GM18873 (cell line): ENCODE data around the gene FAF2.
"Not testable (repeated sequence)": the region's sequence is repeated elsewhere in the genome, so short reads cannot be mapped to it uniquely, and the experiment has no call there.

ENCODE experiments used
- ATAC-seq: cut with Tn5 transposase; IDR thresholded peaks from one replicate; pipeline ENCODE4 v1.9.1; 2021; ENCODE audit warnings: mild to moderate bottlenecking, moderate library complexity, moderate number of reproducible peaks; ENCODE audit not compliant: unreplicated experiment, low FRiP score

FAF2 gene

DNA sequence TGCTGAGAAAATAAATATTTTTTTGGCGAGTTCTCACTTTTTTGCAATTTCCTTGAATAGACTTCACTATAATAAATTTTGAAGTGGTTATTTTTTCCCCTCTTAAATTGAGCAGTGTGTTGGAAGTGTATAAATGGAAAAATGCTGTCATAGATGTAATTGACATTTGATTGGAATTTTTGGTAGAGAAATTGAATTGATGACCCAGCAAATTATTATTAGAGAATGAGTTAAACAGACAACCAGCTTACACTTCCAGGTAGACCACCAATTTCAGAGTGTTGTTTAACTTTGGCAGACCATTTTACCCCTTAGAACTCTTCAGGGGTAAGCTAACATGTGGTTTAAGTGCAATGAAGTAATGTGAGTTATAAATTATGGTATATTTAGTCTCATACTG, 1.9 kb downstream of the FAF2 start:
- no peak for ATAC-seq

DNA sequence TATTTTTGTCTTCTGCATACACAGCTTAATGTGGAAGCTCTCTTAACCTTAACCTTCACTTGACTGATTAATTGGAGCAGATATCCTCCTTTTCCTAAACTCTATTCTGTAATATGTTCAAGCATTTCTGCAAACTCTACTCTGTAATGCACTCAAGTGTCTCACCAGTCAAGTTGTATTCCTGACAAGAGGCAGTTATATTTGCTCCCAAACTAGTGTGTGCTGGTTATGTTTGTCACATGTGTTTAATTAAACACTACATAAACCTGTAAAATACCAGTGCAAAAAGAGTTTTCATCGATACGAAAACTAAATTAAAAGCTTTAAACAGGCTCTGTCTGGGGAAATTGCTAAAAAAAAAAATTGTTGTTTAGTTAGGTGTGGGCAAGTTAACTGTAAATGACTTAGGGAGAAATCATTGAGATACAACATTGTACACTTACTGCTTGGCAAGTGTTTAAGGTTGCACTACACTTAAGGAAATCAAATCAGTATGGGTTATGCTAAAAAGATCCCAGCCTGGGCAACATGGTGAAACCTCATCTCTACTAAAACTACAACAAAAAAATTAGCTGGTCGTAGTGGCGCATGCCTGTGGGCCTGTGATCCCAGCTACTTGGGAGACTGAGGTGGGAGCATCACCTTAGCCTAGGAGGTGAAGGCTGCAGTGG, 6.7 kb downstream of the FAF2 start:
- no peak for ATAC-seq

DNA sequence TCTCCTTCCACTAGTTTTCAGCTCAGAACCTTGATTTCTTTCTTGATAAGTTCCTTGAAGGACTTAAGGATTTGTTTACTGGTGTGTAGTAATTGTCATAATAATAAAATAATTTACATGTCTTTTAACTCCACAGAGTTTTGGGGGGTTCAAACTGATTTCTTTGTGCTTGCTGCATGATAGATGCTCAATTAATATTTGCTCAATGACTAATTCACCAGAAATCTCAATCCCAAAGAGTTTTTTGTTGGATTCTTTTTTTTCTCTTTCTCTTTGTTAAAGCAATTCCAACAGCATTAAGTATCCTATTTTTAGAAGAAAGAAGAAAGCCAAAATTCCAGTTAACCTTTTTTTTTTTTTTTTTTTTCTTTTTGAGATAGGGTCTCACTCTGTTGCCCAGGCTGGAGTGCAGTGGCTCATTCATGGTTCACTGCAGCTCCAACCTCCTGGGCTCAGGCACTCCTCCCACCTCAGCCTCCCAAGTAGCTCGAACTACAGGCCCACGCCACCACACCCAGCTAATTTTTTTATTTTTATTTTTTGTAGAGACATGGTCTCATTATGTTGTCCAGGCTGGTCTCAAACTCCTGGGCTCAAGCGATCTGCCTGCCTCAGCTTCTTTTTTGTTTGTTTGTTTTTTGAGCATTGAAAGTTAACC, 10.8 kb downstream of the FAF2 start:
- ATAC-seq = no peak

DNA sequence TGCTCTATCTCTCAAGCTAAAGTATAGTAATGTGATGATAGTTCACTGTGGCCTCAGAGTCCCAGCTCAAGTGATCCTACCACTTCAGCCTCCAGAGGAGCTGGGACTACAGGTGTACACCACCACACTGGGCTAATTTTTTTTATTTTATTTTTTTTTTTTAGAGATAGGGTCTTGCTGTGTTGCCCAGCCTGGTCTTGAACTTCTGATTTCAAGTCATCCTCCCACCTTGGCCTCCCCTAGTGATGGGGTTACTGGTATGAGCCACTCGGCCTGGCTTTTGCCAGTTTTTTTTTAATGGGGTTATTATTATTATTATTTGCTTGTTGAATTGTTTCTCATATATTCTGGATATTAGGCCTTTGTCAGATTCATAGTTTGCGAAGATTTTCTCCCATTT, 13.2 kb downstream of the FAF2 start:
- no peak for ATAC-seq

GRCh38 chr5:176463113-176463764, 15.1 kb downstream of the FAF2 start:
- ATAC-seq = no peak

GRCh38 chr5:176466245-176466871, 18.2 kb downstream of the FAF2 start:
- ATAC-seq = no peak

GRCh38 chr5:176469296-176469695, 21.1 kb downstream of the FAF2 start:
- no peak for ATAC-seq

DNA sequence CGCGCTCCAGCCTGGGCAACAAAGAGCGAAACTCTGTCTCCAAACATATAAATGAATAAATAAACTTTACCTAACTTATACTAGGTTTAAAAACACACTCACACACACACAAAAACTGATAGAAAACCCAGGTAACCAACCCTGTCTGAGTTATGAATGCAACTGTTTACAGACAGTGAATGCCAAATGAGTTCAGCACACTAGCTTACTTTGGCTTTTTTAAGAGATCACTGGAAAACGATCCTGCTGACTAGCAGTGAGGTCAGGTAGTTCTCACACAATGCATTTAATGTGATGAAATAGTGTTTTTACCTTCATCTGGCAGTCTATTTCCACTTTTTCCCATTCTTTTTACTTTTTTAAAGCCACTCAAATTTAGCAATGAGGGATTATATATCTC, 22.4 kb downstream of the FAF2 start:
- no peak for ATAC-seq

DNA sequence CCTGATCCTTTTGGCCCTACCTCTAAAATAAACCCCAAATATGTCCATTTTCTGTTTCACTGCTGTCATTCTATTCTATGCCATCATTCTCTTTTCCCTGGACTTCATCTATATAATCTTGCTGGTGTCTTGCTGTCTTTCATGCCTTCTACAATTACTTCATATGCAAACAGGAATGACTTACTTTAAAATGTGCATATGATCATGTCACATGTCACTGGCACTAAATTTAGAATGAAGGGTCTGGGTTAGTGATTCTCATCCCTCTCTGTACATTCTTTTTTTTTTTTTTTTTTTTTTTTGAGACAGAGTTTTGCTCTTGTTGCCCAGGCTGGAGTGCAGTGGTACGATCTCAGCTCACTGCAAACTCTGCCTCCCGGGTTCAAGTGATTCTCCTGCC, 22.9 kb downstream of the FAF2 start:
- ATAC-seq = no peak

GRCh38 chr5:176473335-176474006, 25.3 kb downstream of the FAF2 start:
- ATAC-seq = no peak

- ATAC-seq = no peak
These were observed 26.3 kb downstream of the FAF2 start for GRCh38 chr5:176474476-176474875.

DNA sequence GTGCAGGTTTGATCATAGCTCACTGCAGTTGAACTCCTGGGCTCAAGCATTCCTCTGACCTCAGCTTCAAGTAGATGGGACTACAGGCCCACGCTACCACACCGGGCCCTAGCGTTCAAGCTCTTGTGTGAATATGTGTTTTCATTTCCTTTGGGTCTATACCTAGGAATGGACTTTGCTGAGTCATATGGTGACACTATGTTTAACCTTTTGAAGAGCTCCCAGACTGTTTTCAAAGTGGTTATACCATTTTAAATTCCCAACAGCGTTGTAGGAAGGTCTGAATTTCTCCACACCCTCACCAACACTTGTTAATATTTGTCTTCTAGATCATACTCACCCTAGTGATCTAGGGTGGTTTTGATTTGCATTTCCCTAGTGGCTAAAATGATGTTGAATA, 33.5 kb downstream of the FAF2 start:
- no peak for ATAC-seq

- no peak for ATAC-seq
These were observed 37.0 kb downstream of the FAF2 start for GRCh38 chr5:176485176-176485575.

DNA sequence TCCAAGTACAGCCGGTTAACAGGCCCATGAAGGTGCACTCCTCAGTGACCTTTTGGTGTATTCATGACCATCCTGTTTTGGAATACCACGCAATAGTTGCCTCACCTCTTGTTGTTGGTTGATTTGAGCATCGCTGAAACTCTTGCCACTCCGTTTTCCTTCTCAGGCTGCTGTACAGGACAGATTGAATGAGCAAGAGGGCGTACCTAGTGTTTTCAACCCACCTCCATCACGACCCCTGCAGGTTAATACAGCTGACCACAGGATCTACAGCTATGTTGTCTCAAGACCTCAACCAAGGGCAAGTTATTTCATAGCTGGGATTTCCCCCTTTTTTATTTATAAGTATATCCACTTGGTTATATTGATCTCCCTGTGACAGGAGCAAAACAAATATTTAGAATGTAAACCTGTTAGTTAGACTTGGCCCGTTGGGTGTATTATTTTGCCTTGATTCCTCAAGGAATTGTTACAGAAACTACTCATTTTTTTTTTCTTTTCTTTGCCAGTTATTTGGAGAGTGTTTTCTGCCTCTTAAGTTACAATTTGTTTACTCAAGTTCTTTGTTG, 38.1 kb downstream of the FAF2 start:
- ATAC-seq = no peak

DNA sequence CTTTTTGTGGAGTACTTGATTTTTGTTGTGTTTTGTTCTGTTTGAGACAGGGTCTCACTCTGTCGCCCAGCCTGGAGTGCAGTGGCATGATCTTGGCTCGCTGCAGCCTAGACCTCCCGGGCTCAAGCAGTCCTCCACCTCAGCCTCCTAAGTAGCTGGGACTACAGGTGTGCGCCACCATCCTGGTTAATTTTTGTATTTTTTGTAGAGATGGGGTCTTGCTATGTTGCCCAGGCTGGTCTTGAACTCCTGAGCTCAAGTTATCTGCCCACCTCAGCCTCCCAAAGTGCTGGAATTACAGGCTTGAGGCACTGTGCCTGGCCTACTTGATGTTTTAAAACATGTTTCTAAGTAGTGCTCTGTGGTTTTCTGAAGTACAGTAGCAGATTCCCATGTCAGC, 39.0 kb downstream of the FAF2 start:
- ATAC-seq = not testable (repeated sequence)

- no peak for ATAC-seq
These were observed 40.9 kb downstream of the FAF2 start for GRCh38 chr5:176489077-176489476.

- no peak for ATAC-seq
These were observed 42.1 kb downstream of the FAF2 start for GRCh38 chr5:176490301-176490700.

GRCh38 chr5:176491101-176491502, 42.9 kb downstream of the FAF2 start:
- ATAC-seq = no peak

DNA sequence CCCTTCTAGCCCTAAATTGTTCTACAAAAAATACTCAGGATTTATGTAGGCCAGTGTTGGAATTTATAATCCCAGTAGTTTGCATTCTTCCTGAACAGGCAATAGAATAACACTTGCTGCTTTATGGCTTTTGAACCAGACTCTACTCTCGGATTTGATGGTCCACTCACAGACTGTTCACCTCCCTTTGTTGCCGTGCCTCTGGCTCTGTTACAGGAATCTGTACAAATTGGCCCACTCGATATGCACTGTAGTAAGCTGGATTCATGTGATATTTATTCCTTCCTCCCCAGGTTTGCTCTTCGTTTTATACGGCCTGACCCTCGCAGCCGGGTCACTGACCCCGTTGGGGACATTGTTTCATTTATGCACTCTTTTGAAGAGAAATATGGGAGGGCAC, 43.7 kb downstream of the FAF2 start:
- ATAC-seq = no peak

GRCh38 chr5:176492431-176492830, 44.2 kb downstream of the FAF2 start:
- no peak for ATAC-seq

DNA sequence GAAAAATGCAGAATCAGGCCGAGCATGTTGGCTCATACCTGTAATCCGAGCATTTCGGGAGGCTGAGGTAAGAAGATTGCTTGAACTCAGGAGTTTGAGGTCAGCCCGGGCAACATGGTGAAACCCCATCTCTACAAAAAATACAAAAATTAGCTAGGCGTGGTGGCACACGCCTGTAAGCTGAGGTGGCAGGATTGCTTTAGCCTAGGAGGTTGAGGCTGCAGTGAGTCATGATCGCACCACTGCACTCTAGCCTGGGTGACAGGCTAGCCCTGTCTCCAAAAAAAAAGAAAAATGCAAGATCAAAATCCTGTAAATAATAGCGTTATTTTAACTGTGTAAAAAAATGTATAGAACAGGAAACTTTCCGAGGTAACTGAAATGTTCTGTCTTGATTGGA, 49.7 kb downstream of the FAF2 start:
- ATAC-seq = no peak
